ENCODE measurements around the gene TGM3.

TGM3 gene

GRCh38 chr20:2374346-2375125 lies 78.7 kb downstream of the TGM3 start:
- no peak for TF ChIP-seq CTCF (conservative IDR thresholded peaks at IDR 0.05)
- no peak overlapping the region for H3K27ac ChIP-seq

GRCh38 chr20:2378893-2379292 lies 83.1 kb downstream of the TGM3 start:
- H3K27ac ChIP-seq: no peak overlapping the region
- no peak for TF ChIP-seq CTCF (conservative IDR thresholded peaks at IDR 0.05)

GRCh38 chr20:2379511-2380229 lies 83.9 kb downstream of the TGM3 start:
- no peak for TF ChIP-seq CTCF (conservative IDR thresholded peaks at IDR 0.05)
- H3K27ac ChIP-seq: no peak overlapping the region

GRCh38 chr20:2380601-2381000 lies 84.8 kb downstream of the TGM3 start, which contains the start of gene TGM6:
TGM6 (plus strand) TSS chr20:2380901; CDS start chr20:2380969, 68 bp downstream.
- no peak for TF ChIP-seq CTCF (conservative IDR thresholded peaks at IDR 0.05)
- no peak within 1 kb of the TSS for H3K27ac ChIP-seq

- H3K27ac ChIP-seq: no peak overlapping the region
- no peak for TF ChIP-seq CTCF (conservative IDR thresholded peaks at IDR 0.05)
Measured at GRCh38 chr20:2381303-2381702, 85.5 kb downstream of the TGM3 start.

GRCh38 chr20:2382833-2383232 lies 87.0 kb downstream of the TGM3 start:
- no peak for TF ChIP-seq CTCF (conservative IDR thresholded peaks at IDR 0.05)
- H3K27ac ChIP-seq: no peak overlapping the region

- H3K27ac ChIP-seq: no peak overlapping the region
Measured at GRCh38 chr20:2385026-2385425, 89.2 kb downstream of the TGM3 start.

More at GRCh38 chr20:2385026-2385425, 89.2 kb downstream of the TGM3 start:
- no peak for TF ChIP-seq CTCF (conservative IDR thresholded peaks at IDR 0.05)

Measured in VCaP (cell line).